HCT116 (cell line): Measurements from ENCODE around the gene EARS2.

ENCODE experiments used
- CTCF ChIP-seq, 3 experiments: fragments of 200-600 bp in 1 of 3; sonication (generic) in 1 of 3; IDR thresholded peaks in 2 of 3; conservative IDR thresholded peaks in 1 of 3; 2 replicates each; pipeline ENCODE4 v1.5.1; 2012 to 2017; ENCODE audit warnings: low read depth in 2 of 3, low read length in 2 of 3, antibody characterized with exemption in 1 of 3, borderline replicate concordance in 1 of 3, control low read depth in 1 of 3, mild to moderate bottlenecking in 1 of 3, mixed read lengths in 1 of 3, mixed run types in 1 of 3, moderate library complexity in 1 of 3; ENCODE audit not compliant: insufficient read depth in 1 of 3
- ELF1 ChIP-seq: IDR thresholded peaks from 2 replicates; pipeline ENCODE4 v1.6.1; 2012; ENCODE audit warnings: low read depth, borderline replicate concordance
- EZH2 ChIP-seq: fragments of 200-600 bp; sonication (generic); IDR thresholded peaks from 2 replicates; pipeline ENCODE4 v1.6.1; 2017; ENCODE audit warnings: antibody characterized with exemption, mixed run types
- JUND ChIP-seq: IDR thresholded peaks from 2 replicates; pipeline ENCODE4 v1.6.1; 2012
- POLR2A ChIP-seq: IDR thresholded peaks from 2 replicates; pipeline ENCODE4 v1.7.0; 2011; ENCODE audit warnings: borderline replicate concordance; ENCODE audit not compliant: insufficient read depth, insufficient read length; ENCODE audit errors: extremely low read depth
- RAD21 ChIP-seq: IDR thresholded peaks from 2 replicates; pipeline ENCODE4 v1.6.1; 2012; ENCODE audit warnings: low read depth, mild to moderate bottlenecking
- SP1 ChIP-seq: IDR thresholded peaks from 2 replicates; pipeline ENCODE4 v1.6.1; 2012; ENCODE audit warnings: low read depth
- YY1 ChIP-seq: IDR thresholded peaks from 2 replicates; pipeline ENCODE4 v1.6.1; 2011; ENCODE audit warnings: low read length, low read depth, moderate library complexity, mild to moderate bottlenecking; ENCODE audit not compliant: insufficient replicate concordance; ENCODE audit errors: extremely low read depth

DNA sequence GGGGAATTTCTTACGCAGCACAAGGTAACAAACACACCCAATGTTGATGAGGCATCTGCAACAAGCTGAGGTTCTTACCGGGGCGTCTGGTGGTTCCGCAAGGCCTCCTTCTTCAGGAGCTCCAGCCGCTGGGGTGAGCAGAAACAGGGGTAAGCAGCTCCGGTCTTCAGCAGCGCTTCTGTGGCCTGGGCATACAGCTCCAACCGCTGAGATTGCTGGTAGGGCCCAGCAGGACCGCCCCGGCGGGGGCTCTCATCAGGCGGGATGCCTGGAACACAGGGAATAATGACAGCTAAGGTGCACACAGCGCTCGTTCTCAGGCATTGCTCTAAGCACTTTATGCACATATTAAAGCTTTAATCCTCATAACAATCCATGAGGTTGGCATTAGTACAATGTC, 12.7 kb downstream of the EARS2 start:
- no peak for TF ChIP-seq RAD21
- TF ChIP-seq JUND = no peak
- TF ChIP-seq SP1 = no peak
- no peak for TF ChIP-seq CTCF (IDR thresholded peaks at IDR 0.05 in 2 of 3, conservative IDR thresholded peaks at IDR 0.05 in 1 of 3; ENCODE audit: borderline replicate concordance in 1 of 3, insufficient read depth in 1 of 3, low read depth in 2 of 3, low read length in 2 of 3)
- no peak for TF ChIP-seq YY1
- no peak for TF ChIP-seq EZH2
- no peak for TF ChIP-seq ELF1
- no peak for TF ChIP-seq POLR2A
